Right kidney (tissue), 1 donor: ENCODE results near the gene RGS7BP.

Source experiments
- DNase-seq: peaks from one replicate; pipeline ENCODE4 v3.0.0-alpha.2; 2016

The RGS7BP gene

DNA sequence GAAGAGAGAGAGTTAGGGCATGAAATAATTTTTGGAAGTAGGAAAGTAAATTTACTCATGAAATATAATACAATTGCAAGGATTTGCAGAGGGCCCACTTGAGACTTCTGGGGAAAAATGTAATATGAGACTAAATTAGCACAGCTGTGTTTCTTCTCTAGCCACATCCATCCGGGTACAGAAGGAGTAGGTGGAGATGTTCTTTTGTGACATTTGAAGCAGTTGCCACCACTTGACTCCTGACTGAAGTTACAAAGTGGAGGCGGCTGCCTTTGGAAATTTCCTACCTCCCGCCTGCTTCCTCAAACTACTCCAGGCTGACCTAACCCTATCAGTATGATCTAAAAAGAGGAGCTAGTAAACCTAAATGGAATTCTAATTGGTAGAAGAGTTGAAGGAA is 126.4 kb downstream of the RGS7BP start:
- DNase-seq: no peak

DNA sequence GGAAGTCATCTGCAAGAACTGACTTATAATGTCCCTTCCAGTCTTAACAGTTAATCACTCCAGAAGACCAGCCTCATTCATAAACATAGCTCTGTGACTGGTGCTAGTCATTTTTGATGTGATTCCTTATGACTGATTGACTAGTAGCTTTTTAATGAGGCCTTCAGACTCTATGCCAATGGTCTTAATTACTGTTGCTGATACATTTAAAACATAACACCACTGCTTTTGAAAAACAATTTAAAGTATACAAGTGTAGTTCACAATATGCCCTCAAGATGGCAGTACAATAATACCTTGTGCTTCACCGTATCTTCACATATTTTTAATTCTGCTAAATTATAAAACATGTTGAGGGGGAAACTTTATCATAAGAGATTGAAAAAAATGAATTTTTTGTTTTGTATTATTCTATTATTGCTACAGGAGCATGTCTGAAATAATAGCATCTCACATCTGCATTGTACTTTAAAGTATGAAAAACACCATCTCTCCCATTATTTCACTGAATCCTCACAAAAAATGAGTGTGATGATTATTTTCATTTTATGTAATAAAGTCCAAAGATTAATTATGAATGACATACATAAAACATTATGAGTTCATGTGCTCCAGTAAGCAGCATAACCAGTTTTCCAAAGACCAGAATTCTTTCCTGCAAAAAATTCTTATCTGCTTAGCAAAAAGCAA is 129.3 kb downstream of the RGS7BP start:
- DNase-seq: no peak

DNA sequence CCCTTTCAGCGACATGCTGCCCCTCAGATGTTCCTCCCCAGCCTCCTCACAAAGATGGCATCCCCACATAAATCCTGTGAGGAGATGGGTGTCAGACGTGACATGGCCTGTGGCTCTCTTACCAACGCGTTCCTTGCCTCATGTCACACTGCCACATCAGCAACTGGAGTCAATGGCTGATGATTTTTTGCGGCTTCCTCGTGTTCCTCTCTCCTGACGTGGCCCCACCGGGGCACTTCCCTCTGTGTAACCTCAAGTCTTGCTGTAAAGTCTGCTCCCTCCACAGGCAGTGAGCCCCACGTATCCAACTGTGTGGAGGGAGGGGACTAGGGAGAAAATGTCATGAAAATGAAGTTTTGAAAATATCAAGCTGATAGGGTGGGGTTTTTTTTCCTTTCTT is 131.3 kb downstream of the RGS7BP start:
- DNase-seq: no peak

- no peak for DNase-seq
These were observed 132.1 kb downstream of the RGS7BP start for GRCh38 chr5:64637837-64638443.

GRCh38 chr5:64644831-64645230 is 139.0 kb downstream of the RGS7BP start:
- DNase-seq: no peak

DNA sequence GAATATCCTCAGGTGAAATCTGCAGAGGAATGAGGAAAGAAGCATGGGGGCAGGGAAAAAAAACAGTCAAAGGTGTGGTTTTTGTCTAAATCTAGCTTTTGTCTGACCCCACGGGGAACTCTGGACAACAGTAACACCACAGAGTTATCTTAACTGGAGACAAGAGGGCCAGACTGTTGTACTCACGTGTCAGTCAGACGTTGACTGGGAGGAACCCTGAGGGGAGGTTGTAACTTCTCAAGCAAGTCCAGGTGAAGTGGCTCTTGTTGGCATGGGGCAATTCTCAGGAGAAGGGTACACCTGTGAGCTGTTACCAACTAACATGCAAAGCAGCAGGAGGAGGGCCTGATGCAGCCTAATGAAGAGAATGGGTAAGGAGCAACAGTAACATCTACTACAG is 140.4 kb downstream of the RGS7BP start:
- no peak for DNase-seq

GRCh38 chr5:64649512-64649911 is 143.7 kb downstream of the RGS7BP start:
- no peak for DNase-seq

DNA sequence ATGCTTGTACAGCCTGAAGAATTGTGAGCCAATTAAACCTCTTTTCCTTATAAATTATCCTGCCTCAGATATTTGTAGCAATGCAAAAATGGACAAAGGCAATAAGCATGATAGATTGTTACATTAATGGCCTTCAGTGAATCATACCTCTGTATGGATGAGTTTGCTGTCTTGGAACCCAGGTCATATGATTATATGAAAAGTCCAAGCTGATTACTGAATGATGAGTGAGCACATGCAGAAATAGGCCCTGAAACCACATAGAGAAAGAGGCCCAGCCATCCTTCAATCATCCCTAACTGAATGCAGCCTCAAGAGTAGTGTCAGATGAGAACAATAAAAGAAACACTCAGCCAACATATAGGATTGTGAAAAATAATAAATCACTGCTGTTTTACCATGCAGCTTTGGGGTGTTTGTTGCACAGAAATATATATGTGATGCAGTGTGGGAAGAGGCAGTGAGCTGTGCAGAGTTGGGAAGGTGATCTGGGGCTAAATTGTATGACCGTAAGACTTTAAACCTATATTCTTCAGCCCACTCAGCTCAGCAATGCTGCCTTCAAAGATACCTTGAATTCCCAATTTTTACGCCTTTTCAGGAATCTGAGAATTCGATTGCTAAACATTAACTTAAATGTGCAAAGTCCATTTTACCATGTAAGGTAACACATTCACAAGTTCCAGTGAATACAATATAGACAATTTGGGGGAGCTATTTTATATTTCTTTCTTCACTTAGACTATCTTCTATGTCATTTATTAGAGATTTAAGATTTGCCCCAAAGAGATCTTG is 148.1 kb downstream of the RGS7BP start:
- DNase-seq: no peak

DNA sequence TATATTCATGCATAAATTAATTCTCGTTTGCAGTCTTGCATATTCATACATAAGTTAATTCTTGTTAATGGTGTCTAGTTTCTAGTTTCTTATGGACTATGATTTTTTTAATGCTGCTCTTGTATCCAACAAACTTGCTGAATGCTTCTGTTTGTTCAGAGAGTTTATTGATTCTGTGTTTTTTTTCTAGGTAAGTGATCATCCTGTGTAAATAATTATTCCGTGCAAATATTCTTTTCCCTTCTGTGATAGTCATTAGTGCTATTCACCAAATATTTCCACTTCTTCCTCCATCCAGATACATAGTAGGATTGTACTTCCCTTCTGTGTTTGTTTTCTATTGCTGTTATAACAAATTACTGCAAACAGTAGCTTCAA is 148.7 kb downstream of the RGS7BP start:
- DNase-seq: no peak

DNA sequence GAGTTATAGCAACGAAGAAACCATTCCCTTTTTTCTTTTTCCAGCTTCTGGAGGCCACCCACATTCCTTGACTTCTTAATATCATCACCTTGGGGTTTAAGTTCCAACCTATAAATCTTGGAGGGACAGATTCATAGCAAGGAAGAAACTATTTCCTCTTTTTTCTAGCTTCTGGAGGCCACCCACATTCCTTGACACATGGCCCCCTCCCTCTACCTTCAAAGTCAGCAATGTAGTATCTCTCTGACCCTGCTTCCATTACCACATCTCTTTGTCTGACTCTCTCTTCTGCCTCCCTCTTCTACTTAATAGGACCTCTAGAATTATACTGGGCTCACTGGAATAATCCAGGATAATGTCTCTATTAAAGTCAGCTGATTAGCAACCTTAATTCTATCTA is 149.8 kb downstream of the RGS7BP start:
- DNase-seq: no peak

- DNase-seq: no peak
These were observed 153.5 kb downstream of the RGS7BP start for GRCh38 chr5:64659289-64659688.
